Fibroblast of lung (primary cell): Measurements from ENCODE around the gene KIRREL3. TPM values are rescaled to one million over a fixed set of nuclear protein-coding genes. Genes with fewer than 3 reads are reported as not detected.
A peak's percentile ranks its signal among the peaks of the same experiment; 100 is the strongest.

ENCODE experiments used
- DNase-seq, 2 donors: peaks; one replicate each; pipeline versions ENCODE4 v3.0.0 to v3.0.0-alpha.2; 2010; ENCODE audit warnings: low read depth in 2 of 2
- H2AFZ ChIP-seq: 2 replicates; pipeline ENCODE4 v1.5.1; 2012; ENCODE audit warnings: low read length, control low read depth, inconsistent platforms
- H3K27ac ChIP-seq: 2 replicates; pipeline ENCODE4 v1.5.1; 2011; ENCODE audit warnings: low read length, control low read depth; ENCODE audit not compliant: insufficient read depth
- H3K27me3 ChIP-seq: 2 replicates; pipeline ENCODE4 v1.5.1; 2011; ENCODE audit warnings: mild to moderate bottlenecking, low read length; ENCODE audit not compliant: control insufficient read depth, insufficient read depth
- H3K36me3 ChIP-seq: 2 replicates; pipeline ENCODE4 v1.5.1; 2011; ENCODE audit warnings: low read length; ENCODE audit not compliant: control insufficient read depth, insufficient read depth
- H3K4me1 ChIP-seq: 2 replicates; pipeline ENCODE4 v1.5.1; 2011; ENCODE audit warnings: low read length; ENCODE audit not compliant: control insufficient read depth, insufficient read depth; ENCODE audit errors: extremely low read depth
- H3K4me2 ChIP-seq: 2 replicates; pipeline ENCODE4 v1.5.1; 2011; ENCODE audit warnings: low read length, control low read depth; ENCODE audit not compliant: insufficient read depth; ENCODE audit errors: extremely low read depth
- H3K4me3 ChIP-seq, 4 experiments: fragments of 200-600 bp in 1 of 4; sonication (generic) in 1 of 4; replicated peaks in 1 of 4; 2 replicates each; pipeline ENCODE4 v1.5.1; 2011 to 2016; ENCODE audit warnings: low read length in 4 of 4, low read depth in 3 of 4, mild to moderate bottlenecking in 3 of 4, control low read depth in 2 of 4, inconsistent platforms in 1 of 4, mixed read lengths in 1 of 4; ENCODE audit not compliant: insufficient read depth in 1 of 4; ENCODE audit errors: control extremely low read depth in 1 of 4
- H3K79me2 ChIP-seq: 2 replicates; pipeline ENCODE4 v1.5.1; 2012; ENCODE audit warnings: mild to moderate bottlenecking, low read length, inconsistent platforms; ENCODE audit not compliant: control insufficient read depth, insufficient read depth
- H3K9ac ChIP-seq: 2 replicates; pipeline ENCODE4 v1.5.1; 2011; ENCODE audit warnings: mild to moderate bottlenecking, low read length, control low read depth; ENCODE audit not compliant: insufficient read depth
- H3K9me3 ChIP-seq: 2 replicates; pipeline ENCODE4 v1.5.1; 2012; ENCODE audit warnings: low read depth, low read length; ENCODE audit not compliant: control insufficient read depth, insufficient read depth
- H4K20me1 ChIP-seq: 2 replicates; pipeline ENCODE4 v1.5.1; 2011; ENCODE audit warnings: low read length; ENCODE audit not compliant: control insufficient read depth, insufficient read depth; ENCODE audit errors: extremely low read depth
- EZH2 ChIP-seq: IDR thresholded peaks from 2 replicates; pipeline ENCODE4 v1.5.1; 2012; ENCODE audit warnings: low read length, control low read depth, mild to moderate bottlenecking; ENCODE audit errors: missing control alignments
- polyA plus RNA-seq, 2 donors: library from polyadenylated mRNA; depleted of rRNA in 1 of 2; stranded (reverse) in 1 of 2; unstranded in 1 of 2; fragments of >200 nt; gene quantifications; 2 replicates each; pipeline ENCODE4 v1.2.1, GENCODE V29; 2011 to 2012; ENCODE audit warnings: missing spikeins in 1 of 2
- total RNA-seq: library from RNA; depleted of rRNA; stranded (reverse); fragments of >200 nt; gene quantifications from 2 replicates; pipeline ENCODE4 v1.2.1, GENCODE V29; 2014
- TF ChIP-seq, protein P1 (sequence below), 2 donors: IDR thresholded peaks in 1 of 2; conservative IDR thresholded peaks in 1 of 2; 1 replicate in 1 of 2; 2 replicates in 1 of 2; pipeline ENCODE4 v1.5.1; 2011 to 2012; ENCODE audit warnings: low read length in 2 of 2, control low read depth in 1 of 2, inconsistent platforms in 1 of 2, low read depth in 1 of 2, mild to moderate bottlenecking in 1 of 2

Gene KIRREL3
- total and polyA plus RNA-seq, 2 donors (not counting 1 experiment from before 2014, with no cell fraction given): 2.8 to 6.1 TPM

DNA sequence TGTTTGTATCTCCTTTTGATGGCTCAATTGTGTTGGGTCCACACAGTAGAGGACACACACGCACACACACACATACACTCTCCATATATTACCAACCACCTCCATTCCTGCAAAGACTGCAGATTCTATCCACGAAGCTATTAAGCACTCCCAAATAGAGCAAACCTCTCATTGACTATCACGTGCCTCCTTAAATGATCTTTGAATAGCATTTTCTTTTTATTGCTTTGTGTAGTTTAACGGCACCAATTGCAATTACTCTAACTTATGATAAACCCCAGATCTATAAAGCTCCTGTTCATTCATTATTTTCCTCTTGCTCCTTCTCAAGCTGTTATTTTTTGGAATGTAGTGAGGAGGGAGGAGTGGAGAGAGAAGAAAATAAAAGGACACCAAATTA is 440.3 kb downstream of the KIRREL3 start:
- Histone ChIP-seq H3K4me1 (no peaks in the 10 kb centered on the region), H3K27me3 (no peaks in the 10 kb centered on the region), H3K9ac (no peak overlapping the region), H2AFZ (no peak overlapping the region), H3K79me2 (no peaks in the 10 kb centered on the region), H4K20me1 (peaks cover 2% of the 10 kb centered on the region), H3K9me3 (no peaks in the 10 kb centered on the region), H3K36me3 (no peaks in the 10 kb centered on the region), H3K4me3 (no peak overlapping the region), H3K4me2 (no peak overlapping the region), H3K27ac (no peak overlapping the region)
- no peak for DNase-seq
- TF ChIP-seq EZH2: no peak
- TF ChIP-seq, protein P1, sequence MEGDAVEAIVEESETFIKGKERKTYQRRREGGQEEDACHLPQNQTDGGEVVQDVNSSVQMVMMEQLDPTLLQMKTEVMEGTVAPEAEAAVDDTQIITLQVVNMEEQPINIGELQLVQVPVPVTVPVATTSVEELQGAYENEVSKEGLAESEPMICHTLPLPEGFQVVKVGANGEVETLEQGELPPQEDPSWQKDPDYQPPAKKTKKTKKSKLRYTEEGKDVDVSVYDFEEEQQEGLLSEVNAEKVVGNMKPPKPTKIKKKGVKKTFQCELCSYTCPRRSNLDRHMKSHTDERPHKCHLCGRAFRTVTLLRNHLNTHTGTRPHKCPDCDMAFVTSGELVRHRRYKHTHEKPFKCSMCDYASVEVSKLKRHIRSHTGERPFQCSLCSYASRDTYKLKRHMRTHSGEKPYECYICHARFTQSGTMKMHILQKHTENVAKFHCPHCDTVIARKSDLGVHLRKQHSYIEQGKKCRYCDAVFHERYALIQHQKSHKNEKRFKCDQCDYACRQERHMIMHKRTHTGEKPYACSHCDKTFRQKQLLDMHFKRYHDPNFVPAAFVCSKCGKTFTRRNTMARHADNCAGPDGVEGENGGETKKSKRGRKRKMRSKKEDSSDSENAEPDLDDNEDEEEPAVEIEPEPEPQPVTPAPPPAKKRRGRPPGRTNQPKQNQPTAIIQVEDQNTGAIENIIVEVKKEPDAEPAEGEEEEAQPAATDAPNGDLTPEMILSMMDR (conservative IDR thresholded peaks at IDR 0.05 in 1 of 2, IDR thresholded peaks at IDR 0.05 in 1 of 2; ENCODE audit: low read depth in 1 of 2, low read length in 2 of 2): no peak

DNA sequence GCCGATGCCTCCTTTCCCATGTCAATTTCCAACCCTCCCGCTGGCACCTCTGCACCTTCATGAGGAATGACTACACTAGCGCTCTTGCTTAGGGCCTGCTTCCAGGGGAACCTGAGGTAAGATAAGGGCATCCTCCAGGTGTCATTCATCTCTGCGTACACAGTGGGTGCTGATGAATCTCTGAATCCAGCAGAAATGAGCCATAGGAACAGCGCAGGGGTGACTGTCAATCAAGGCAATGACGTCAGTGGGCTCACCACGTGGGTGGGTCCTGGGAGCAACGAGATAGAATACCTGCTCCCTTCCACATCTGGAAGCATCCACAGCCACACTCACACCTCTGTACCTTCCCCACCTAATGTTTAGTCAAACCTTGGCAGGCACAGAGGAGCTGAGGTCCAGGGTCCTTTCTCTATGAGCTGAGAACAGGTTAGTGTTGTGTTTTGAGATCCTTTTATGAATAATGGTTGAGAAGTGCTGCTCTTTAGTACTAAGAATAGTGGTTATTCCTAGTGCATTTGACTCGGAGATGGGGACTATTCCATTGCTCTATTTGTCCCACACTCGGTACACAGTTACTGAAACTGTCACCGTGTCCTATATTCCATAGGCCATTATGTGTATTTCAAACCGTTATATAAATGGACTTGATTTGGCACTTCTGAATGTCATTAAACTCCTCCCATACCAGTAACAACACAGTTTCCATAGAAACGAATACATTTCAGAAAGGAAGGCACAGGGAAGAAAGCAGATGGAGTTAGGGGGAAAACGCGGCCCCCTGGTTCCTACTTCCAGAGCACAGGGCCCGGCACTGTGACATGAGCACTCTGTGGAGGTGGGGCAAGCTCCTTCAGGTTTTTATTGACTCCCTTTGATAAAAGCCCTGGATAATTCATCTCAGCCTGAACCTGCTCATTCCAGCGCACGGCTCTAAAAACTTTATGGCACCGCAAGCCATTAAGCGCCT is 451.7 kb downstream of the KIRREL3 start:
- no peaks in the 10 kb centered on the region for H3K9me3 ChIP-seq
- TF ChIP-seq EZH2: no peak
- TF ChIP-seq, protein P1 (conservative IDR thresholded peaks at IDR 0.05 in 1 of 2, IDR thresholded peaks at IDR 0.05 in 1 of 2; ENCODE audit: low read depth in 1 of 2, low read length in 2 of 2): no peak
- no peak overlapping the region for H3K9ac ChIP-seq
- no peak overlapping the region for H3K4me2 ChIP-seq
- H3K4me3 ChIP-seq: no peak overlapping the region
- DNase-seq: no peak
- no peaks in the 10 kb centered on the region for H3K79me2 ChIP-seq
- H3K27me3 ChIP-seq: peaks cover 2% of the 10 kb centered on the region
- H3K27ac ChIP-seq: no peak overlapping the region
- H4K20me1 ChIP-seq: no peaks in the 10 kb centered on the region
- no peak overlapping the region for H2AFZ ChIP-seq
- no peaks in the 10 kb centered on the region for H3K4me1 ChIP-seq
- no peaks in the 10 kb centered on the region for H3K36me3 ChIP-seq

DNA sequence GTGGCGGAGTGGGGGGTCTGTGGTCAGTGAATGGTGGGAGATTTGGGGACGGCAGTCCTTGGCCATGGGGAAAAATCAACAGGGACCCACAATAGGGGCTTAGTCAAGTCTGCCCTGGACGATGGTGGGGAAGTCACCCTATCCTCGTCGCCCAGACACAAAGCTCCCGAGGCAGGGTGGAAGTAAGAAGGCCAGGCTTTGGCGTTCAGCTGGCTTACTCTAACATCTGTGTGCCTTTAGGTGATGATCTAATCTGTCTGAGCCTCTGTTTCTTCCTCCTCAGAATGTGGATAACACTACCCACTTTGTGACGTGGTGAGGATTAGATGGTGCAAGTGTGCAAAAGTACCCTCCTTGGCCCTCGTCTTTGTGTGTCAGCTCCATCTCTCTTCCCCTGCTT is 452.9 kb downstream of the KIRREL3 start:
- Histone ChIP-seq H3K4me2 (no peak overlapping the region), H2AFZ (no peak overlapping the region)

More for the DNA sequence above, 452.9 kb downstream of the KIRREL3 start:
- no peaks in the 10 kb centered on the region for H4K20me1 ChIP-seq
- TF ChIP-seq EZH2: no peak
- TF ChIP-seq, protein P1 (conservative IDR thresholded peaks at IDR 0.05 in 1 of 2, IDR thresholded peaks at IDR 0.05 in 1 of 2; ENCODE audit: low read depth in 1 of 2, low read length in 2 of 2): no peak
- H3K4me1 ChIP-seq: no peaks in the 10 kb centered on the region
- no peak overlapping the region for H3K9ac ChIP-seq
- H3K4me3 ChIP-seq: no peak overlapping the region
- no peaks in the 10 kb centered on the region for H3K36me3 ChIP-seq
- H3K27ac ChIP-seq: no peak overlapping the region
- peaks cover 4% of the 10 kb centered on the region for H3K27me3 ChIP-seq
- no peaks in the 10 kb centered on the region for H3K79me2 ChIP-seq
- peak in 1 of 2 donors; percentile 6 for DNase-seq
- no peaks in the 10 kb centered on the region for H3K9me3 ChIP-seq
